Activated CD4-positive, alpha-beta memory T cell treated with anti-CD3 and anti-CD28 coated beads for 36 hours (primary cell): ENCODE measurements around the gene CNGA3. TPM values are rescaled to one million over a fixed set of nuclear protein-coding genes. Genes with fewer than 3 reads are reported as not detected.

Source experiments
- CTCF ChIA-PET: fragments of 350-600 bp; sonication (Branson Sonifier 250); formaldehyde crosslinking; loops from one replicate; lab custom pipeline; 2021; ENCODE audit warnings: antibody characterized with exemption, inconsistent platforms; lab: Charles Lee
- POLR2A ChIA-PET: fragments of 350-600 bp; sonication (Branson Sonifier 250); formaldehyde crosslinking; loops from one replicate; lab custom pipeline; 2021; ENCODE audit warnings: antibody characterized with exemption; lab: Charles Lee
- DNase-seq: peaks from one replicate; pipeline ENCODE4 v3.0.0-alpha.2; 2020
- H3K27ac Mint-ChIP-seq: one replicate; pipeline ENCODE4 v1.8.0; 2021; ENCODE audit warnings: mixed read lengths
- H3K27me3 Mint-ChIP-seq: one replicate; pipeline ENCODE4 v1.8.0; 2021; ENCODE audit warnings: mixed read lengths
- H3K36me3 Mint-ChIP-seq: one replicate; pipeline ENCODE4 v1.8.0; 2021; ENCODE audit warnings: mixed read lengths
- H3K4me1 Mint-ChIP-seq: one replicate; pipeline ENCODE4 v1.8.0; 2021; ENCODE audit warnings: low read depth, mixed read lengths
- H3K4me3 Mint-ChIP-seq: one replicate; pipeline ENCODE4 v1.8.0; 2021; ENCODE audit warnings: mild to moderate bottlenecking, mixed read lengths
- H3K9me3 Mint-ChIP-seq: one replicate; pipeline ENCODE4 v1.8.0; 2021; ENCODE audit warnings: mixed read lengths
- intact Hi-C: fragments of 100-400 bp; cut with micrococcal nuclease; formaldehyde crosslinking; loops from one replicate; pipeline ENCODE4 v1.15.1; 2023
- total RNA-seq, 2 experiments: library from RNA; stranded (reverse); gene quantifications; one replicate each; pipeline ENCODE4 v1.2.3, GENCODE V29; 2021

The CNGA3 gene
- total RNA-seq, 2 experiments from 2014 or later: not detected

DNA sequence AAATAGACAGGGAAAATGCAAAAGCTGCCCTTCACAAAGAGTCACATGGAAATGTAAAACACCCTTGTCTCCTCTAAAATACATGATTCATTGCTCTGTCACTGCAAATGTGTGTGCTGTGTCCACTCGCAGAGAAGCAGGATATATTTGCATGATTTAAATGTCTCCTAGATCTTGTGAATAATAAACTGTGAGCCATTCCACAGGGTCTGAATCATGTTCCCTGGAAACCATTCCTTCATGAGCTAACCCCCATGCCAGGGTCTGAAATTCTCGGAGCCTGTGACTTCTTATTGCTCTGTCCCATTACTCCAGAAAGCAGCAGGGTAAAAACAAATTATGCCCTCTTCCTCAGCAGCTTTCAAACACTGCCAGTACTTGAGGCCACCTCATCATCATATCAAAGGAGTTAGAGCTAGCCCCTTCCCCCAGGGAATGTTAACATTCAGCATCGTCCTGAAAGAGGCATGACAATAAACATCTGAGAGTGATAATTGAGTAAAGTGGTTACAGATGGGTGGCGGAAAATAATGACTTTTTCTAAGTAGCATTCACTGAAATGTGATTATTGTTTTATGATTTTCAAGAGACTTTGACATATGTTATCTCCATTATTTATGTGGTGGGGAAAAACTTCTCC is 11.7 kb upstream of the CNGA3 start:
- ChIA-PET POLR2A (no interaction called here), CTCF (no interaction called here)
- Mint-ChIP-seq H3K9me3 (peaks cover 3% of the 10 kb centered on the region), H3K4me3 (no peak overlapping the region), H3K27ac (no peak overlapping the region), H3K27me3 (peaks cover 16% of the 10 kb centered on the region), H3K36me3 (no peaks in the 10 kb centered on the region), H3K4me1 (no peaks in the 10 kb centered on the region)
- DNase-seq: no peak
- intact Hi-C loops: no loop called here

- Mint-ChIP-seq H3K9me3 (peaks cover 3% of the 10 kb centered on the region), H3K36me3 (no peaks in the 10 kb centered on the region), H3K27me3 (peaks cover 16% of the 10 kb centered on the region), H3K4me1 (no peaks in the 10 kb centered on the region), H3K4me3 (no peak overlapping the region), H3K27ac (no peak overlapping the region)
- DNase-seq: no peak
- intact Hi-C loops: no loop called here
- POLR2A ChIA-PET: no interaction called here
- CTCF ChIA-PET: no interaction called here
Observed at GRCh38 chr2:98335271-98335670, 11.0 kb upstream of the CNGA3 start.

DNA sequence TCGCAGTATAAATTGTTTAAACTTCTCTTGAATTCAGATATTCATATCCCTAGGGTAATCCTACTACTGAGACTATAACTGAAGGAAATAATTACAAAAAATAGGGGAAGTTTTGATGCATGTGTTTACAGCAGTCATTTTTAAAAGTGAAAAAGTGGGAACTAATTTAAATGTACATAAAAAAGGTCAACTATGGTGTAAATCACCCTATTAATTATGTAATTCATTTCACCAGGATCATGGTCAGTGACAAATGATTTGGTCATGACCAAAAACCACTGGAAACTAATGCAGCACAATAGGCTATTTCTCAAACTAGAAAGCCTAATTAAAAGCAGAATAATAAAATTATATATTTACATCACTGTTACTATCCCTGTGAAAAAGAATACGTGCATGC is 5.0 kb upstream of the CNGA3 start:
- no peak overlapping the region for H3K4me3 Mint-ChIP-seq
- ChIA-PET CTCF (no interaction called here), POLR2A (no interaction called here)
- H3K27me3 Mint-ChIP-seq: peaks cover 29% of the 10 kb centered on the region
- H3K4me1 Mint-ChIP-seq: peaks cover 4% of the 10 kb centered on the region
- no peak overlapping the region for H3K27ac Mint-ChIP-seq
- DNase-seq: no peak
- peaks cover 3% of the 10 kb centered on the region for H3K9me3 Mint-ChIP-seq
- H3K36me3 Mint-ChIP-seq: no peaks in the 10 kb centered on the region
- intact Hi-C loops: no loop called here

- POLR2A ChIA-PET: no interaction called here
- H3K36me3 Mint-ChIP-seq: no peaks in the 10 kb centered on the region
- no peak overlapping the region for H3K4me3 Mint-ChIP-seq
- H3K4me1 Mint-ChIP-seq: peaks cover 10% of the 10 kb centered on the region
- peaks cover 39% of the 10 kb centered on the region for H3K27me3 Mint-ChIP-seq
- DNase-seq: no peak
- H3K9me3 Mint-ChIP-seq: peaks cover 1% of the 10 kb centered on the region
- intact Hi-C loops: no loop called here
- H3K27ac Mint-ChIP-seq: no peak overlapping the region
- CTCF ChIA-PET: no interaction called here
Observed at GRCh38 chr2:98343285-98343684, 3.0 kb upstream of the CNGA3 start.

DNA sequence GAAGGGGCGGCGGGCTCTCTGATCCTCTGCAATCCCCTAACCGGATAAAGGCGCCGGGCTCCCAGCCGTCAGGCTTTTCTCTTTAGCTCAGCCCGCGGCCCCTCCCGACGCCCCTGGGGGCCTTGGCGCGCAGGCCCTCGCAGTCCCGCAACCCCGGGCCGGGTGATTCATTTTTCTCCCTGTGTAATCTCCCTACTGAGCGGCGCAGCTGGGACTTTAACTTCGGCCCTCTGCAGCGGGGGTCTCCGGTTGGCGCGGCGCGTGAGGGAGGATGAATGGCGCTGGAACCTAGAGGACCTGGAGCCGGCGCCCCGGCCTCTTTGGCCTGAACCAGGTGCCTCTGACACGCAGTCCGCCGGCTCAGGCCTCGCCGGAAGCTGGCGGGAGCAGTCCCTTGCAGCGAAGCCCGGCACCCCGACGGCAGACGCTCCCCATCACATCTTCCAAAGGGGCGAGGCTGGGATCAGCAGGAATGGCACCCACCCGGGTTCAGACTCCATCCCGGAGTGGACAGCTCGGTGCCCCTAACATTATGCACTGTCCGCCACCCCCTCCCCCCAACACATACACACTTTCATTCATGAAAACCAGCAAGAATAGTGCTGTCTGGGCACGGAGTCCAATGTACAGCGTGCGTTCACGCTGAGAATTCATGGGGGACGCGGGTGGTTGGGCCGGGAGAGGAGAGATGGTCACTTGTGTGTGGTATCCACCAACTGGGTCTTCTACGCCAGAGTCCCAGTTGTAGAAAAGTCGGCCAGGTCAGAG is 1.2 kb downstream of the CNGA3 start:
- Mint-ChIP-seq H3K4me1 (peaks cover 10% of the 10 kb centered on the region), H3K27ac (no peak overlapping the region), H3K27me3 (peaks cover 59% of the 10 kb centered on the region), H3K4me3 (no peak overlapping the region), H3K9me3 (peaks cover 8% of the 10 kb centered on the region), H3K36me3 (peaks cover 4% of the 10 kb centered on the region)
- no peak for DNase-seq
- CTCF ChIA-PET: interaction anchor here (1.1 kb wide), 1 partner anchor 37 kb away, joined by 6 read pairs; no protein-coding TSS in a partner anchor
- POLR2A ChIA-PET: no interaction called here
- intact Hi-C loops: no loop called here

- Mint-ChIP-seq H3K27me3 (peaks cover 57% of the 10 kb centered on the region), H3K36me3 (peaks cover 4% of the 10 kb centered on the region), H3K27ac (no peak overlapping the region), H3K4me1 (peaks cover 10% of the 10 kb centered on the region), H3K9me3 (peaks cover 8% of the 10 kb centered on the region), H3K4me3 (no peak overlapping the region)
- POLR2A ChIA-PET: no interaction called here
- DNase-seq: no peak
- CTCF ChIA-PET: interaction anchor here (1.1 kb wide), 1 partner anchor 37 kb away, joined by 6 read pairs; no protein-coding TSS in a partner anchor
- intact Hi-C loops: no loop called here
Observed at GRCh38 chr2:98348066-98348561, 1.9 kb downstream of the CNGA3 start.

GRCh38 chr2:98350411-98350810 is 4.2 kb downstream of the CNGA3 start:
- Mint-ChIP-seq H3K27ac (no peak overlapping the region), H3K36me3 (peaks cover 4% of the 10 kb centered on the region), H3K4me3 (no peak overlapping the region), H3K4me1 (peaks cover 10% of the 10 kb centered on the region), H3K9me3 (peaks cover 8% of the 10 kb centered on the region), H3K27me3 (peaks cover 45% of the 10 kb centered on the region)
- POLR2A ChIA-PET: no interaction called here
- CTCF ChIA-PET: no interaction called here
- DNase-seq: no peak
- intact Hi-C loops: no loop called here

GRCh38 chr2:98355881-98356280 is 9.6 kb downstream of the CNGA3 start:
- CTCF ChIA-PET: no interaction called here

GRCh38 chr2:98356729-98357128 is 10.5 kb downstream of the CNGA3 start:
- CTCF ChIA-PET: no interaction called here

More at GRCh38 chr2:98355881-98356280, 9.6 kb downstream of the CNGA3 start:
- intact Hi-C loops: no loop called here
- Mint-ChIP-seq H3K36me3 (peaks cover 4% of the 10 kb centered on the region), H3K4me1 (no peaks in the 10 kb centered on the region), H3K4me3 (no peak overlapping the region), H3K9me3 (peaks cover 6% of the 10 kb centered on the region), H3K27ac (no peak overlapping the region), H3K27me3 (peaks cover 15% of the 10 kb centered on the region)
- DNase-seq: no peak
- POLR2A ChIA-PET: no interaction called here

DNA sequence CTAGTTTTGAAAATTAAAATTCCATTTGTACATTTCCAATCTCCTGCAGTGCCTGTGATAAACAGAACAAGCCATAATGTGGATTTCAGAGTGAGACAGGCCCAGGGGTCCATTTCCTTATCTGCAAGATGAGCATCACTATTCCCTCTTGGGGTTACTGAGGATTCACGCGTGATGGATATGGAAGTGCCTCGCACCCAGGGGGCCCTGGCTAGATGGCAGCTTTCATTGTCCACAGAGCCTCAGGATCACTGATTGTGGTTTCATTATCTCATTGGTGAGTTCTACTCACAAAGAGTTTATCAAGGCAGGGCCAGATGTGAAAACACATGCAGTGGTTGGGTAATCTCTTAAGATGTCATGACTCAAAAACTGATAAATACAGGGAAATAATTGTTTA is 11.6 kb downstream of the CNGA3 start:
- H3K27ac Mint-ChIP-seq: no peak overlapping the region

More at GRCh38 chr2:98356729-98357128, 10.5 kb downstream of the CNGA3 start:
- Mint-ChIP-seq H3K36me3 (peaks cover 2% of the 10 kb centered on the region), H3K4me1 (no peaks in the 10 kb centered on the region), H3K4me3 (no peak overlapping the region), H3K27ac (no peak overlapping the region), H3K27me3 (peaks cover 12% of the 10 kb centered on the region), H3K9me3 (no peaks in the 10 kb centered on the region)
- no peak for DNase-seq
- POLR2A ChIA-PET: no interaction called here
- intact Hi-C loops: no loop called here

GRCh38 chr2:98359986-98360385 is 13.7 kb downstream of the CNGA3 start:
- Mint-ChIP-seq H3K27me3 (peaks cover 10% of the 10 kb centered on the region), H3K4me3 (no peak overlapping the region), H3K27ac (no peak overlapping the region), H3K36me3 (peaks cover 2% of the 10 kb centered on the region), H3K9me3 (no peaks in the 10 kb centered on the region), H3K4me1 (no peaks in the 10 kb centered on the region)
- ChIA-PET POLR2A (no interaction called here), CTCF (interaction anchor here (1.3 kb wide), 1 partner anchor 19 kb away, joined by 3 read pairs; no protein-coding TSS in a partner anchor)
- DNase-seq: no peak
- intact Hi-C loops: no loop called here

More for the DNA sequence above, 11.6 kb downstream of the CNGA3 start:
- Mint-ChIP-seq H3K27me3 (peaks cover 10% of the 10 kb centered on the region), H3K4me3 (no peak overlapping the region), H3K4me1 (no peaks in the 10 kb centered on the region), H3K9me3 (no peaks in the 10 kb centered on the region), H3K36me3 (peaks cover 2% of the 10 kb centered on the region)
- intact Hi-C loops: no loop called here
- ChIA-PET POLR2A (no interaction called here), CTCF (no interaction called here)
- no peak for DNase-seq

GRCh38 chr2:98367721-98368120 is 21.5 kb downstream of the CNGA3 start:
- Mint-ChIP-seq H3K36me3 (peaks cover 3% of the 10 kb centered on the region), H3K4me1 (no peaks in the 10 kb centered on the region), H3K9me3 (peaks cover 7% of the 10 kb centered on the region), H3K27me3 (peaks cover 17% of the 10 kb centered on the region), H3K4me3 (no peak overlapping the region), H3K27ac (no peak overlapping the region)
- ChIA-PET POLR2A (no interaction called here), CTCF (no interaction called here)
- no peak for DNase-seq
- intact Hi-C loops: no loop called here
